Fibroblast of skin of back (primary cell): ENCODE results near the gene TOX2.

ENCODE experiments used
- DNase-seq: peaks from one replicate; pipeline ENCODE4 v3.0.0-alpha.2; 2013

Gene TOX2

DNA sequence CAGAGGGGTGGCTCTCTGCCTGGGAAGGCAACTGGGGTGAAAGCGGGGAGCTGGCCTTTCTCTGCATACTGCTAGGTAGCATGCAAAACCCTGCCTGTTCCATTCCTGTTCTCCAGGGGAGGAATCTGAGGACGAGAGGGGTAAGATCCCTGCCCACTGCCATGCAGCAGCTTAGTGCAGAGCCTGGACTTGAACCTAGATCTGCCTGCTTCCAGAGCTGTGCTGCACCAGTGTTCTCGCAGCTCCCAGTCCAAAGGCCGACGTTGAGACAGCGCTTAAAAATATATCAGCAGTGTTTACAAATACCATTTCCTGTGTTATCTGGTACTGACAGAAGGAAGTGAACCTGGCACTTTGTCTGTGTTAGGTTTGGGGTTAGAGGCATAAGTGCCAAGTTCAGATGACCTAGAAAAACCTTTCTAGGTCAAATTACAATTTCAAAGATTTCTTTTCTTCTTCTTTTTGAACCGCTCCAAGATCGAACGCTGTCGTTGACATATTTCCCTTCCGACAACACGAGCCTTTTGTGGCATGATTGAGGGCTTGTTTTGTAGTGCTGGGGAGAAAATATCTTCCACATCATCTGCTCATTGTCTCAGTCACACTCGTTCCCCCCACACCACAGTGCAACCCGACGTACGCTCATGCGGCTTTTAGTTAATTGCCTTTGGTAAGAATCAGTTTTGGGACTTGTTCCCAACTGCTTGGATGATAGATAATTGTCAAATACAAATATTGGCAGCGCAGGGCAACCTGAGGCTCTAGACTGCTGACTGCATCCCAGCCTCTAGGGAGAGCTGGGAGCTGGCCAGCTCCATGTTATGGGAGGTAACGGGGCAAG lies 44.6 kb downstream of the TOX2 start:
- DNase-seq, result no peak

GRCh38 chr20:43959920-43960227 lies 45.2 kb downstream of the TOX2 start:
- no peak for DNase-seq

GRCh38 chr20:43960231-43960630 lies 45.6 kb downstream of the TOX2 start:
- no peak for DNase-seq

- no peak for DNase-seq
Measured at GRCh38 chr20:43961116-43961515, 46.5 kb downstream of the TOX2 start.

DNA sequence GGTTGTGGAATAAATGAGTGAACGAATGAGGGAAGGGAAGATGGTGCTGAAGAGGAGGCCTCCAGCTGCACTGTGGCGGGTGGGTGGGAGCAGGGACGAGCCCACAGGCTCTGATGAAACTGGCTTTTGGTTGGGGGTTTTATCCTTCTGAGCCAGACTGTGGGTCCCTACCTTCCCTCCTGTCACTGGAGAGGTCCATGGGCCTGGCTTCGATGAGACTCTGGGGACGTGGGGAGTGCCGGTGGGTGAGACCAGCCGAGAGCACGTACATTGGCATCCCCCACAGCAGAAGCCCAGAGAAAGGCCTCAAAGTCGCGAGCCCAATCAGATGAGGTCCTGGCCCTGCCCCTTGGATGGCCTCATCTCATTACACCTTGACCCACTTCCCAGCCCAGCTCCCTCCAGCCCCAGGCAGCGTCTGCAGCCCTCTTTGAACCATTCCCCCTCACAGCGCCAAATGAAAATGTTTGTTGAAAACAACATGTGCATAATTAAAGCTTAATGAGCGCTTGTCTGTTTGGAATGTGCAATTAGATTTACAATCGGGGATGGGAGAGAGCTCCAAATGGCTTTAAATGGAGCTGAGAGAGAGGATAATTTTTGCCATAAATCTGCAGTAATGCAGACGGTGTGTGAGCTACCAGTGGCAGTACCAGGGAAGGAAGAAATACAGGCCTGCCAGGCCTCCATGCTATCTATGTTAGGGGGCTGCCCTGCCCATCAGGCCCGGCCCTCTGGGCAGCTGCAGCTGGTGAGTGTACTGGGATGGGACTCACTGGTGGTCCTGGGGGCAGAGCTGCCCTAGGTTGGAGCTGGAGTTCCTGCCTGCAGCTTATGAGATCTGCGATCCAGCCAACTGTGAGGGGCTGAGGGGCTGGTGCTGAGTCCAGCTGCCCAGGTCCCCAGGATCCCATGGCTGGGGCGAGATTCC lies 47.2 kb downstream of the TOX2 start:
- DNase-seq, result no peak

DNA sequence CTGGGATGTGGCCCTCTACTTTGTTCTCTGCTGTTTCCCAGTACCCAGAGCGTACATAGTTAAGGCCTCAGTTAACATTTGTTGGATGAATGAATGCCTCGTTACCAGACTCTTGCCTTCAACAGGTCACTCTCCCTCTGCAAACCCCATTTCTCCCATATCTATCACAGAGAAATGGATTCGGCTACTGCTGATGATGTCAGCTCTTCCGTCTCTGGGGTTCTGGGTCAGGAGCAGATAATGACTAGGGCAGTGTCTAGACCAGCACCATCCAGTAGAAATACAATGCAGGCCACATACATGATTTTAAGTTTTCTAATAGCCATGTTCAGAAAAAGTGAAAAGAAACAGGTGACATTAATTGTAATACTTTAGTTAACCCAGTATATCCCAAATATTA lies 47.9 kb downstream of the TOX2 start:
- DNase-seq, result no peak

DNA sequence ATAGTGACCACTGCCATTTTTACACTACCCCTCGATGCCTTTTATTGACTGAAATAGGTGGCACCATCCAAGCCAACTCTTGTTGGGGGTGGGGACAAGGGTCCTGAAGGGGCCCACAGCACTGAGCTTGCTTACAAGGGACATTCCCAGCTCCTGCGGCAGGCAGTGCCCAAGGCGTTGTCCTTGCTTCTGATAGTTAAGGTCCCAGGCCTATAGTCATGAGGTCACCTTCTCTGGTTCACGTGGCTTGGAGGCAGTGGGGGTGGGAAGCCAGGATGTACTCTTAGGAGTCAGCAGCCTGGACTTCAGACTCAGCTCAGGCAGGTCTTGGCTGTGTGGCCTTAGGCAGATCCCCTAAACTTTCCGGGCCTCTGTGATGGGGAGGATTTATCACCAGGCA lies 48.6 kb downstream of the TOX2 start:
- no peak for DNase-seq

DNA sequence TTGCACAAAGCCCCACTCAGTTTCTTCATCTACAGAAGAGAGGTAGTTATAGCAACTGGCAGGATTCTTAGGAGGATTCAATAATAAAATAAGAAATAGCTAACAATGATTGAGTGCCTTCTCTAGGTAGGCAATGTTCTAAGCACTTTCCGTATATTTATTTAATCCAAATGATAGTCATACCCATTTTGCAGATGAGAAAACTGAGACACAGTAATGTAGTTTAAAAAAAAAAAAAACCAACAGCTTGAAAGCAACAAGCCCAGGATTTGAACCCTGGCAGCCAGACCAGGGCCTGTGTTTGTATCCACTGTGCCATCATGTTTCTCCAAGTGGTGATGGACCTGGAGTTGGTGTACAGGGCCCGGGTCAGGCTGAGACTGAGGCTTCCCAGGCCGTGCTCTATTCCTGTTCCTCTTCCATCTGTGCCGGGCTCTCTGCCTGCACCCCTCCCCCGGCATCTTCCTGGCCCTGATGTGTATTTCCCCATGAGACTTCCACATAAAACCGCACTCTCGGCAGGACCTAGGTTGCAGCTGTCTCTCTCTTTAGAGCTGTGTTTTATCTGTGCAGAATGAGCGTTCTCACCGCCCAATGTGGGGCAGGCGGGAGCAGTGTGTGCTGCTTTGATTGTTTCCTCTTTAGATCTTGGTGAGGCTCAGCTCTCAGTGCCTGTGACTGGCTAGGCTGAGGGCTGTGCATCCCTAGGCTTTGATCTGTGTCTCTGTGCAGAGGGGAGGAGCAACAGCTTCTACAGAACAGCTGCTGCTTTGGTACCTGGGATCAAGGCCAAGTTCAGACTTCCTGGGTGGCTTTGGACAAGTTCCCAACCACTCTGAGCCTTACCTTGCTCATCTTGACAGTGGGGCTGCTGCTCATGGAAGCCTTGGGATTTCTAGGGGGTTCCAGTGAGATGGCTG lies 49.5 kb downstream of the TOX2 start:
- peak; percentile 66 for DNase-seq

DNA sequence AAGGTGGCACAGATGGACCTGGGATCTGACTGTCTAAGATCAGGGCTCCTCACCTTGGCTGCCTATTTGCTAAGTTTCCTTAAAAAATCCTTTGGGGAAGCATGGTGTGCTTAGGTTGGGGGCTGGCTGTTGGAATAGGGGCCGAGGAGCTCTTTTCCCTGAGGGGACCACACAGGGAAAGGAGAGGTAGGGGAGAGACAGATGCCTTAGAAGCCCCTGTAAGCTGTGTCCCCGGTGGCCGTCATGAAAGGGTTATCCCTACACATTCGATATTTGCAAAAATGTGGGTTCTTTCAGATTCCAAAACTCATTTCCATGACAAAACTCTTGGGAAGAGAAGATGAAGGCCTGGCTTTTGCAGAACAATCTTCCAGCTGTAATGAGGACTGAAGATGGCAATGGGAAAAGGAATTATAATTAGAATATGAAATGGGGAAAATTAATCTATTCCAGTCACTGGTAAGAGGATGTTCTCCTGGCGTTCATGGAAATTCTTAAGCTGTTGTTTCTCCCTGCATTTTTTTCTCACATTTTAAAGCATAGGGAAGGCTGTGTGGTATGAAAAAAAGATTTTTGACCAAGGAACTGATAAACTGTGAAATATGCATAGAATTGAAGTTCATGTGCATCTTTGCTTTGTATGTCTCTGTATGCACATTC lies 53.8 kb downstream of the TOX2 start:
- DNase-seq, result no peak

- no peak for DNase-seq
Measured at GRCh38 chr20:43969028-43969447, 54.4 kb downstream of the TOX2 start.

GRCh38 chr20:43969501-43970182 lies 55.0 kb downstream of the TOX2 start:
- no peak for DNase-seq

DNA sequence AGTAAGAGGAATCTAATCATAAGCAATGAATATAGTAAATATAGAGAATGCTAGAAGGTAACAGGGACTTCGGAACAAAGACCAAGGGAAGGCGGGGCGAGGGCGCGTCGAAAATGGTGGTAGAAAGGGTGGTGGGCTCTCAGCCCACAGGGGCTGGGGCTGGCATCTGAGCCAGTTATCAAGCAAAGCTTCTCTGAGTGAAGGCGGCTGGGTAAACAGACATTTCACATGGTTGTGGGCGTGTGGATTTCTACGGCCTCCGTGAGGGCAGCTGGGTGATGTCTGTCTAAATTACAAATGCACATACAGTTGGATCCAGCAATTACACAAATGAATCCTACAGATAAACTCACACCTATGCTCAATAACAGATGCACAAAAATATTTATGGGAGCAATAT lies 56.6 kb downstream of the TOX2 start:
- DNase-seq, result no peak

DNA sequence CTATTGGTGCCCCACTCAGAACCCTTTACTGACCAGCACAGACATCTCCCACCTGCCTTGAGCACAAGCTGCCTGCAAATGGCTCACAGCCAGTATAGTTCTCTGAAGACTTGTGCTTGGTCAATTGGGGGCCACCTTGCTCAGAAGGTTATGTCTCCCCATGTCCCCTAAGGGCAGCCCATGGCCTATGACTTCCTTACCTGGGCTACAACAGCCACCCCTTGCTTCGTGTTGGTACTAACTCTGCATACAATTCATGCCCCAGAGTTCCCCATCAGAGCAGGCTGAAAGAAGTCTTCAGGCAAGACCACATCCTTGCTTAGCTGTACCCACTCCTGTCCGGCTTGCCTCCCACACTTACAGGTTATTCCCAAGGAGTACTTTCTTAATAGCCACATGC lies 57.4 kb downstream of the TOX2 start:
- no peak for DNase-seq

DNA sequence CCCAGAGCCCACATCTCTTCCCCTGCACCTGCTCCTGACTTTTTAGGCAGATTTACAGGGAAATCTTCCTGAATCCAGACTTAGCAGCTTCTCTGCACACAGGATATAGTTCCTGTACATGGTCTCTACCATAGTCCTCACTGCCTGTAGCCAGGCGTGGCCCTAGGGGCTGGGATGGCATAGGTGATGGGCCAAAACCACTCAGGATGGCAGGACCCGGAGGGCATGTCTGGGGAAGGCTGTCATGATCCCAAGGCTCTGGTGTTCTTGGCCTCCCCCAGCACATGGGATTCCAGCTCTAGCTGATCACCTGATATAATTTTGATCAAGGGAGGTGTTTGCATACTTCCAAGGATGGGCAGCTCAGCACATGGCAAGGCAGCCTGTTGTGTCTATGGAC lies 58.0 kb downstream of the TOX2 start:
- no peak for DNase-seq

DNA sequence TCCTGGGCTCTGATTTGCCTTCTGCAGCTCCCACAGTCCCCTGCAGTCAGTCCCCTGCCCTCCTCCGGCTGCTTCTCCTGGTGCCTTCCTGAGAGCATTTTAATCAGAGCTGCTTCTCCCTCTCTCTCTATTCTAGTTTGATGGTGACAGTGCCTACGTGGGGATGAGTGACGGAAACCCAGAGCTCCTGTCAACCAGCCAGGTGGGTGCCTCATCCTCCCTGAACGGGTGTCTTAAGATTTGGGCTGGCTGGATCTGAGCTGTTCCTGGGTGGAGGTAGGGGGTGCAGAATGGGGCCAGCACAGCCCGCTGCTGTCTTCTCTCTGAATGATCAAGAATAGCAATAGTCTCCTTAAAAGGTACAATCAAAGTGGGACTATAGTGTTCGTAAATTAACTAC lies 58.6 kb downstream of the TOX2 start:
- no peak for DNase-seq

GRCh38 chr20:43973671-43974450 lies 59.2 kb downstream of the TOX2 start:
- DNase-seq, result no peak

- DNase-seq, result no peak
Measured at GRCh38 chr20:43974695-43975094, 60.0 kb downstream of the TOX2 start.

GRCh38 chr20:43975096-43975768 lies 60.6 kb downstream of the TOX2 start:
- peak; percentile 91 for DNase-seq

DNA sequence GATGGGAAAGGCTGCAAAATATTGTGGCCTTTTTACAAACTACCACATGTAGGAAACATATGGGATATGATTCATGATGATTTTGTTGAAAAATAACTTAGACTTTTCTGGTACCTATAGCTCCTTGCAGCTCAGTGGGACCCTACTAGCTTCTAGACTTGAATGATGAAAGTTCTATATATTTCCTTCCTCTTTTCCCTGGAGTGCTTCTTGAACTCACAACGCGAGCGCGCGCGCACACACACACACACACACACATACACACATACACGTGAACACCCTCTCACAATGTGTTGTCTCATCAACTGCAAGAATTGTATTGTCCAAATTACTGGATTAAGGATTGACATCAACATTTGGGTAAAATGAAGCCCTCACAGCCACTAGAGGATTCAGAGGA lies 61.9 kb downstream of the TOX2 start:
- no peak for DNase-seq

GRCh38 chr20:43977252-43977651 lies 62.6 kb downstream of the TOX2 start:
- DNase-seq, result peak; percentile 48
